ENCODE data around the gene PHTF2. TPM values are rescaled to one million over a fixed set of nuclear protein-coding genes. Genes with fewer than 3 reads are reported as not detected.
"Not testable (repeated sequence)": the region's sequence is repeated elsewhere in the genome, so short reads cannot be mapped to it uniquely, and the experiment has no call there.

Gene PHTF2
- polyA plus RNA-seq, 1 donor (not counting 4 experiments of a cell fraction or from before 2014, with no cell fraction given): 24.1 TPM

DNA sequence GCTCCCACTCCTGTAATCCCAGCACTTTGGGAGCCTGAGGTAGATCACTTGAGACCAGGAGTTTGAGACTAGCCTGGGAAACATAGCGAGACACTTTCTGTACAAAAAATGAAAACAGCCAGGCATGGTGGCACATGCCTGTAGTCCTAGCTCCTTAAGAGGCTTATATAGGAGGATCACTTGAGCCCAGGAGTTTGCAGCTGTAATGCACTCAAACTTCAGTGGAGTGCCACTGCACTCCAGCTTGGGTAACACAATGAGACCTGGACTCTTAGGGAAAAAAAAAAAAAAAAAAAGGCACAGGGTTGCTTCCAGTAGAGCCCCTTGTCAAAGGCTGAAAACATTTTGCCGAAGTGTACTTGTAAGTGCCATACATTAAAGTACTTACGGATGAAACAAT, 195.3 kb downstream of the PHTF2 start:
- no peaks in the 10 kb centered on the region for H3K9me3 ChIP-seq (ENCODE audit: control insufficient read depth, low read depth, low read length)
- H3K79me2 ChIP-seq (ENCODE audit: control insufficient read depth, insufficient read depth, low read length): no peaks in the 10 kb centered on the region
- H3K27me3 ChIP-seq (ENCODE audit: control insufficient read depth, extremely low read depth, insufficient read depth, low read length): no peaks in the 10 kb centered on the region
- H3K9me1 ChIP-seq (ENCODE audit: control insufficient read depth, extremely low read depth, insufficient read depth, low read length): no peaks in the 10 kb centered on the region
- dilution Hi-C loops (cut with MboI; ENCODE audit: extremely low pct_ligation_motif_present, low sequenced_read_pairs): no loop called here
- H3K4me3 ChIP-seq (ENCODE audit: control insufficient read depth in 2 of 3, extremely low read depth in 1 of 3, insufficient read depth in 2 of 3, low read depth in 1 of 3, low read length in 3 of 3): no peak overlapping the region
- DNase-seq (ENCODE audit: low read depth, low spot score): no peak
- H3K36me3 ChIP-seq (ENCODE audit: control insufficient read depth in 2 of 2, extremely low read depth in 1 of 2, insufficient read depth in 2 of 2, low read length in 2 of 2): no peaks in the 10 kb centered on the region
- H2AFZ ChIP-seq (ENCODE audit: control insufficient read depth, low read length): no peak overlapping the region
- no peak overlapping the region for H3K4me2 ChIP-seq (ENCODE audit: control insufficient read depth, extremely low read depth, insufficient read depth, low read depth, low read length)
- no peak for FAIRE-seq
- H3K27ac ChIP-seq (ENCODE audit: control insufficient read depth, insufficient read depth, low read length): no peak overlapping the region
- no peaks in the 10 kb centered on the region for H4K20me1 ChIP-seq (ENCODE audit: control insufficient read depth, extremely low read depth, insufficient read depth, low read length)
- TF ChIP-seq, protein P1, sequence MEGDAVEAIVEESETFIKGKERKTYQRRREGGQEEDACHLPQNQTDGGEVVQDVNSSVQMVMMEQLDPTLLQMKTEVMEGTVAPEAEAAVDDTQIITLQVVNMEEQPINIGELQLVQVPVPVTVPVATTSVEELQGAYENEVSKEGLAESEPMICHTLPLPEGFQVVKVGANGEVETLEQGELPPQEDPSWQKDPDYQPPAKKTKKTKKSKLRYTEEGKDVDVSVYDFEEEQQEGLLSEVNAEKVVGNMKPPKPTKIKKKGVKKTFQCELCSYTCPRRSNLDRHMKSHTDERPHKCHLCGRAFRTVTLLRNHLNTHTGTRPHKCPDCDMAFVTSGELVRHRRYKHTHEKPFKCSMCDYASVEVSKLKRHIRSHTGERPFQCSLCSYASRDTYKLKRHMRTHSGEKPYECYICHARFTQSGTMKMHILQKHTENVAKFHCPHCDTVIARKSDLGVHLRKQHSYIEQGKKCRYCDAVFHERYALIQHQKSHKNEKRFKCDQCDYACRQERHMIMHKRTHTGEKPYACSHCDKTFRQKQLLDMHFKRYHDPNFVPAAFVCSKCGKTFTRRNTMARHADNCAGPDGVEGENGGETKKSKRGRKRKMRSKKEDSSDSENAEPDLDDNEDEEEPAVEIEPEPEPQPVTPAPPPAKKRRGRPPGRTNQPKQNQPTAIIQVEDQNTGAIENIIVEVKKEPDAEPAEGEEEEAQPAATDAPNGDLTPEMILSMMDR (optimal IDR thresholded peaks at IDR 0.05 in 1 of 3, IDR thresholded peaks at IDR 0.05 in 1 of 3, conservative IDR thresholded peaks at IDR 0.05 in 1 of 3; ENCODE audit: extremely low read depth in 1 of 3, insufficient read depth in 2 of 3, low read length in 3 of 3): no peak
- TF ChIP-seq EZH2 (IDR thresholded peaks at IDR 0.05; ENCODE audit: low read length): no peak
- H3K4me1 ChIP-seq (ENCODE audit: control insufficient read depth, extremely low read depth, insufficient read depth, low read length): no peaks in the 10 kb centered on the region
- H3K9ac ChIP-seq (ENCODE audit: control insufficient read depth, extremely low read depth, insufficient read depth, low read length): no peak overlapping the region

DNA sequence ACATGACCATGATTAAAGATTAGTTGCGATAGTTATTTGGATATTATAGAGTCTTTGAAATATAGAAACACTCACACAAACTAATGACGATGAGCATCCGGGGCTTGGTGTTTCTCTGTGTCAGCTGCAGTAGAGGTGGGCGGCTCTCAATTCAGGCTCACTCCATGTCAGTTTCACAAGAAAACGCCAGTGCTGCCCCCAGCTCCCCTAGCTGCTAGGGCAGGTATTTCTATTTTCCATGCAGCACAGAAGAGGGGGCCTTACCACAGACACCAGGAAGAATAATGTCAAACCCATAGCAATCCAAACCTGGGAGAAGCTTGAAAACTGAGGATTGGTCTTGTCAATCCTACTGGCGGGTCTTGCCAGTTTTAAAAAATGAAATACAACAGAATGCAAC, 197.1 kb downstream of the PHTF2 start:
- H3K27ac ChIP-seq (ENCODE audit: control insufficient read depth, insufficient read depth, low read length): no peak overlapping the region
- no peak overlapping the region for H3K4me2 ChIP-seq (ENCODE audit: control insufficient read depth, extremely low read depth, insufficient read depth, low read depth, low read length)
- H4K20me1 ChIP-seq (ENCODE audit: control insufficient read depth, extremely low read depth, insufficient read depth, low read length): no peaks in the 10 kb centered on the region
- dilution Hi-C loops (cut with MboI; ENCODE audit: extremely low pct_ligation_motif_present, low sequenced_read_pairs): no loop called here
- H3K9me3 ChIP-seq (ENCODE audit: control insufficient read depth, low read depth, low read length): no peaks in the 10 kb centered on the region
- no peaks in the 10 kb centered on the region for H3K9me1 ChIP-seq (ENCODE audit: control insufficient read depth, extremely low read depth, insufficient read depth, low read length)
- no peak overlapping the region for H3K9ac ChIP-seq (ENCODE audit: control insufficient read depth, extremely low read depth, insufficient read depth, low read length)
- no peaks in the 10 kb centered on the region for H3K27me3 ChIP-seq (ENCODE audit: control insufficient read depth, extremely low read depth, insufficient read depth, low read length)
- H2AFZ ChIP-seq (ENCODE audit: control insufficient read depth, low read length): no peak overlapping the region
- FAIRE-seq: no peak
- H3K4me3 ChIP-seq (ENCODE audit: control insufficient read depth in 2 of 3, extremely low read depth in 1 of 3, insufficient read depth in 2 of 3, low read depth in 1 of 3, low read length in 3 of 3): no peak overlapping the region
- no peak for DNase-seq (ENCODE audit: low read depth, low spot score)
- TF ChIP-seq, protein P1 (optimal IDR thresholded peaks at IDR 0.05 in 1 of 3, IDR thresholded peaks at IDR 0.05 in 1 of 3, conservative IDR thresholded peaks at IDR 0.05 in 1 of 3; ENCODE audit: extremely low read depth in 1 of 3, insufficient read depth in 2 of 3, low read length in 3 of 3): no peak
- no peak for TF ChIP-seq EZH2 (IDR thresholded peaks at IDR 0.05; ENCODE audit: low read length)
- no peaks in the 10 kb centered on the region for H3K79me2 ChIP-seq (ENCODE audit: control insufficient read depth, insufficient read depth, low read length)
- H3K4me1 ChIP-seq (ENCODE audit: control insufficient read depth, extremely low read depth, insufficient read depth, low read length): no peaks in the 10 kb centered on the region
- no peaks in the 10 kb centered on the region for H3K36me3 ChIP-seq (ENCODE audit: control insufficient read depth in 2 of 2, extremely low read depth in 1 of 2, insufficient read depth in 2 of 2, low read length in 2 of 2)

DNA sequence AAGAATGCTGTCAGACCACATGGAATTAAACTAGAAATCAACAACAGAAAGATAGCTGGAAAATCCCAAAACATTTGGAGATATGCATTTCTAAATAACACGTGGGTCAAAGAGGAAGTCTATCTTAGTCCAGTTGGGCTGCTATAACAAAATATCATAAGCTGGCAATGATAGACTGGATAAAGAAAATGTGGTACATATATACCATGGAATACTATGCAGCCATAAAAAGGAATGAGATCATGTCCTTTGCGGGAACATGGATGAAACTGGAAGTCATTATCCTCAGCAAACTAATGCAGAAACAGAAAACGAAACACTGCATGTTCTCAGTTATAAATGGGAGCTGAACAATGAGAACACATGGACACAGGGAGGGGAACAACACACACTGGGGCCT, 200.6 kb downstream of the PHTF2 start:
- H3K27me3 ChIP-seq (ENCODE audit: control insufficient read depth, extremely low read depth, insufficient read depth, low read length); H3K36me3 ChIP-seq (ENCODE audit: control insufficient read depth in 2 of 2, extremely low read depth in 1 of 2, insufficient read depth in 2 of 2, low read length in 2 of 2); FAIRE-seq; dilution Hi-C loops (cut with MboI; ENCODE audit: extremely low pct_ligation_motif_present, low sequenced_read_pairs); H2AFZ ChIP-seq (ENCODE audit: control insufficient read depth, low read length); H3K9me3 ChIP-seq (ENCODE audit: control insufficient read depth, low read depth, low read length); H4K20me1 ChIP-seq (ENCODE audit: control insufficient read depth, extremely low read depth, insufficient read depth, low read length); H3K4me2 ChIP-seq (ENCODE audit: control insufficient read depth, extremely low read depth, insufficient read depth, low read depth, low read length); H3K9me1 ChIP-seq (ENCODE audit: control insufficient read depth, extremely low read depth, insufficient read depth, low read length); H3K4me3 ChIP-seq (ENCODE audit: control insufficient read depth in 2 of 3, extremely low read depth in 1 of 3, insufficient read depth in 2 of 3, low read depth in 1 of 3, low read length in 3 of 3); H3K27ac ChIP-seq (ENCODE audit: control insufficient read depth, insufficient read depth, low read length); H3K79me2 ChIP-seq (ENCODE audit: control insufficient read depth, insufficient read depth, low read length); H3K4me1 ChIP-seq (ENCODE audit: control insufficient read depth, extremely low read depth, insufficient read depth, low read length); H3K9ac ChIP-seq (ENCODE audit: control insufficient read depth, extremely low read depth, insufficient read depth, low read length); DNase-seq (ENCODE audit: low read depth, low spot score): not testable (repeated sequence)
